DND-41 (cell line): ENCODE data around the gene GTSE1.

Source experiments
- EZH2 ChIP-seq: IDR thresholded peaks from 3 replicates; pipeline ENCODE4 v1.6.1; 2012; ENCODE audit warnings: borderline replicate concordance, low read depth, mild to moderate bottlenecking, moderate library complexity, low read length, inconsistent platforms; ENCODE audit not compliant: severe bottlenecking
- TF ChIP-seq, protein P1 (sequence below): IDR thresholded peaks from 2 replicates; pipeline ENCODE4 v1.5.1; 2012; ENCODE audit warnings: borderline replicate concordance, low read length, moderate library complexity, mild to moderate bottlenecking; ENCODE audit not compliant: poor library complexity, severe bottlenecking; ENCODE audit errors: extremely low read depth

DNA sequence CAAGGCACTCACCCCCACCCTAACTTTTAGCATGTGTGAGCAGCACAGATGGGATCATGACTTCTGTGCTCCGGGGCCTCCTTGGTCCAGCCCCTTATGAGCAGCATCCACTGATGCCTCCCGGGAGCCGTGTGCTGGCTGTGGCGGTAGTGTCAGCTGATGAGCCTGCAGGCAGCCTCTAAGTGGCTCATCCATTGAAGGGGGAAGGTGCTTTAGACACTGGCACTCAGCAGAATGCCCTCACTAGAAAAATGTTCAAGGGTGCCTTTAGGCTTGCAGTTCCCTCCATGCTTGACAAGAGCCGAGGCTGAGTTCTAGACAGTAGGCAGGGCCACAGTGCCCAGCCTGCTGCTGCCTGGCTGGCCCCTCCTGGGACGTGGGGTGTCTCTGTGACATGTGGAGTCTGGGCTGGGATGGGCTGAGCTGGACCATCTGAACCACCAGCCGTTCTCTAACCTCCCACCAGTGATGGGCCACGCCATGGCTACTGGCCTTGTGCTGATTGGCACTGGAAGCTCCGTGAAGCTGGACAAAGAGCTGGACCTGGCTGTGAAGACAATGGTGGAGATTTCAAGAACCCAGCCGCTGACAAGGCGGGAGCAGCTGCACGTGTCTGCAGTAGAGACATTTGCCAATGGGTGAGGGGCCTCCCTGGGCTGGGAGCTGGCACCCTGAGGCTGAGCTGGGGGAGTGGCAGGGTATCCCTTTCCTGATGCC lies 23.1 kb upstream of the GTSE1 start:
- TF ChIP-seq, protein P1, sequence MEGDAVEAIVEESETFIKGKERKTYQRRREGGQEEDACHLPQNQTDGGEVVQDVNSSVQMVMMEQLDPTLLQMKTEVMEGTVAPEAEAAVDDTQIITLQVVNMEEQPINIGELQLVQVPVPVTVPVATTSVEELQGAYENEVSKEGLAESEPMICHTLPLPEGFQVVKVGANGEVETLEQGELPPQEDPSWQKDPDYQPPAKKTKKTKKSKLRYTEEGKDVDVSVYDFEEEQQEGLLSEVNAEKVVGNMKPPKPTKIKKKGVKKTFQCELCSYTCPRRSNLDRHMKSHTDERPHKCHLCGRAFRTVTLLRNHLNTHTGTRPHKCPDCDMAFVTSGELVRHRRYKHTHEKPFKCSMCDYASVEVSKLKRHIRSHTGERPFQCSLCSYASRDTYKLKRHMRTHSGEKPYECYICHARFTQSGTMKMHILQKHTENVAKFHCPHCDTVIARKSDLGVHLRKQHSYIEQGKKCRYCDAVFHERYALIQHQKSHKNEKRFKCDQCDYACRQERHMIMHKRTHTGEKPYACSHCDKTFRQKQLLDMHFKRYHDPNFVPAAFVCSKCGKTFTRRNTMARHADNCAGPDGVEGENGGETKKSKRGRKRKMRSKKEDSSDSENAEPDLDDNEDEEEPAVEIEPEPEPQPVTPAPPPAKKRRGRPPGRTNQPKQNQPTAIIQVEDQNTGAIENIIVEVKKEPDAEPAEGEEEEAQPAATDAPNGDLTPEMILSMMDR: no peak
- no peak for TF ChIP-seq EZH2
